KMS-11 (cell line): ENCODE data around the gene RNF40.
A peak's percentile ranks its signal among the peaks of the same experiment; 100 is the strongest.

Experiments used
- H2AFZ ChIP-seq: fragments of 200-600 bp; sonication (generic); 2 replicates; pipeline ENCODE4 v1.6.1; 2016; ENCODE audit warnings: antibody characterized with exemption, mixed run types, low read depth
- H3K27ac ChIP-seq: fragments of 200-600 bp; sonication (generic); 2 replicates; pipeline ENCODE4 v1.6.1; 2016; ENCODE audit warnings: mild to moderate bottlenecking, mixed run types
- H3K27me3 ChIP-seq: fragments of 200-600 bp; sonication (generic); 2 replicates; pipeline ENCODE4 v1.6.1; 2017; ENCODE audit warnings: mild to moderate bottlenecking, low read depth, mixed run types, moderate library complexity; ENCODE audit not compliant: insufficient read depth
- H3K36me3 ChIP-seq: fragments of 200-600 bp; sonication (generic); 2 replicates; pipeline ENCODE4 v1.6.1; 2017; ENCODE audit warnings: mild to moderate bottlenecking, mixed run types; ENCODE audit not compliant: insufficient read depth
- H3K4me1 ChIP-seq: fragments of 200-600 bp; sonication (generic); 2 replicates; pipeline ENCODE4 v1.6.1; 2016; ENCODE audit warnings: mild to moderate bottlenecking, low read depth, mixed run types; ENCODE audit not compliant: poor library complexity, severe bottlenecking
- H3K4me2 ChIP-seq: fragments of 200-600 bp; sonication (generic); 2 replicates; pipeline ENCODE4 v1.7.0; 2016; ENCODE audit warnings: mild to moderate bottlenecking, mixed run types
- H3K4me3 ChIP-seq: fragments of 200-600 bp; sonication (generic); IDR thresholded peaks from 2 replicates; pipeline ENCODE4 v1.6.1; 2017; ENCODE audit warnings: low read depth, low read length, mixed read lengths; ENCODE audit not compliant: insufficient read depth
- H3K79me2 ChIP-seq: fragments of 200-600 bp; sonication (generic); 2 replicates; pipeline ENCODE4 v1.6.1; 2016; ENCODE audit warnings: low read depth, mixed run types; ENCODE audit not compliant: insufficient read depth
- H3K9ac ChIP-seq: fragments of 200-600 bp; sonication (generic); 2 replicates; pipeline ENCODE4 v1.6.1; 2016; ENCODE audit warnings: mild to moderate bottlenecking, mixed run types
- H4K20me1 ChIP-seq: fragments of 200-600 bp; sonication (generic); 2 replicates; pipeline ENCODE4 v1.6.1; 2016; ENCODE audit warnings: mild to moderate bottlenecking, mixed run types; ENCODE audit not compliant: insufficient read depth
- TF ChIP-seq, protein P1 (sequence below): fragments of 200-600 bp; sonication (generic); conservative IDR thresholded peaks from 2 replicates; pipeline ENCODE4 v1.6.1; 2017; ENCODE audit warnings: low read depth, mild to moderate bottlenecking, antibody characterized with exemption, low read length, moderate library complexity, mixed read lengths

Gene RNF40

GRCh38 chr16:30758988-30759491 is 3.1 kb upstream of the RNF40 start:
- H3K9ac ChIP-seq: no peak overlapping the region
- no peaks in the 10 kb centered on the region for H3K27me3 ChIP-seq
- H4K20me1 ChIP-seq: no peaks in the 10 kb centered on the region
- no peak overlapping the region for H3K4me3 ChIP-seq
- TF ChIP-seq, protein P1, sequence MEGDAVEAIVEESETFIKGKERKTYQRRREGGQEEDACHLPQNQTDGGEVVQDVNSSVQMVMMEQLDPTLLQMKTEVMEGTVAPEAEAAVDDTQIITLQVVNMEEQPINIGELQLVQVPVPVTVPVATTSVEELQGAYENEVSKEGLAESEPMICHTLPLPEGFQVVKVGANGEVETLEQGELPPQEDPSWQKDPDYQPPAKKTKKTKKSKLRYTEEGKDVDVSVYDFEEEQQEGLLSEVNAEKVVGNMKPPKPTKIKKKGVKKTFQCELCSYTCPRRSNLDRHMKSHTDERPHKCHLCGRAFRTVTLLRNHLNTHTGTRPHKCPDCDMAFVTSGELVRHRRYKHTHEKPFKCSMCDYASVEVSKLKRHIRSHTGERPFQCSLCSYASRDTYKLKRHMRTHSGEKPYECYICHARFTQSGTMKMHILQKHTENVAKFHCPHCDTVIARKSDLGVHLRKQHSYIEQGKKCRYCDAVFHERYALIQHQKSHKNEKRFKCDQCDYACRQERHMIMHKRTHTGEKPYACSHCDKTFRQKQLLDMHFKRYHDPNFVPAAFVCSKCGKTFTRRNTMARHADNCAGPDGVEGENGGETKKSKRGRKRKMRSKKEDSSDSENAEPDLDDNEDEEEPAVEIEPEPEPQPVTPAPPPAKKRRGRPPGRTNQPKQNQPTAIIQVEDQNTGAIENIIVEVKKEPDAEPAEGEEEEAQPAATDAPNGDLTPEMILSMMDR: no peak
- H3K36me3 ChIP-seq: peaks cover 6% of the 10 kb centered on the region; the same call in 1 of the 2 replicates
- peaks cover 21% of the 10 kb centered on the region for H3K4me1 ChIP-seq
- H3K4me2 ChIP-seq: no peak overlapping the region
- H2AFZ ChIP-seq: no peak overlapping the region
- H3K27ac ChIP-seq: no peak overlapping the region
- peaks cover 19% of the 10 kb centered on the region for H3K79me2 ChIP-seq

- H2AFZ ChIP-seq: no peak overlapping the region
- no peaks in the 10 kb centered on the region for H4K20me1 ChIP-seq
- no peak overlapping the region for H3K9ac ChIP-seq
- H3K4me3 ChIP-seq: no peak overlapping the region
- peaks cover 8% of the 10 kb centered on the region; the same call in 1 of the 2 replicates for H3K36me3 ChIP-seq
- peaks cover 19% of the 10 kb centered on the region for H3K79me2 ChIP-seq
- TF ChIP-seq, protein P1: no peak
- no peak overlapping the region for H3K27ac ChIP-seq
- H3K4me2 ChIP-seq: no peak overlapping the region; the same call in 1 of the 2 replicates
- peaks cover 21% of the 10 kb centered on the region for H3K4me1 ChIP-seq
- H3K27me3 ChIP-seq: no peaks in the 10 kb centered on the region
Measured at GRCh38 chr16:30760001-30760559, 2.0 kb upstream of the RNF40 start.

- H2AFZ ChIP-seq: peak overlapping the region; percentile 94
- H3K4me1 ChIP-seq: peaks cover 21% of the 10 kb centered on the region
Measured at GRCh38 chr16:30760577-30761426, 1.3 kb upstream of the RNF40 start.

DNA sequence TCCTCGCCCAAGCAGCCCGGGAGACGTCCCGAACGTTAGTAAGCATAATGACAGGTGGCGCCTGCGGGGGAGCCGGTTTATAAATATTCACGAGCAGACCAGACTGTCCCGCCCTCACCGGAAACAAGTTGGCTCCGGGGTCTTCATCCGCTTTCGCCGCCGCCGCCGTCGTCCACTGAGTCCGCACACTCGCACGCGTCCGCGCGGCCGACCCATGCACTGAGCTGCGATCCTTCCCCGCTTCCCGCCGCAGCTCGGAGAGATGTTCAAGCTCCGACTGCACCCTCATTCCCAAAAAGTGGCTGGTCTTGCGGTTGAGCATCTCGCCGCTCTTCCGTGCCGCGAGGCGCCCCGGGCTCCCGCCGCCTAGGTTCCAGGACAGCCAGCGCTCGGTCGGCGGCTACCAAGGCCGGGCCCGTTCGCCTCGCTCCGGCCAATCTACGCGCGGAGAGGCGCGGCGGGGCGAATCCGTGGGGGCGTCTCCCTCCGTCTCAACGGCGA is 645 bp upstream of the RNF40 start:
- peak overlapping the region; percentile 97 for H3K4me2 ChIP-seq
- H3K4me3 ChIP-seq: no peak overlapping the region
- peak overlapping the region; percentile 54; the same call in 1 of the 2 replicates for H3K9ac ChIP-seq
- peaks cover 19% of the 10 kb centered on the region for H3K79me2 ChIP-seq
- H4K20me1 ChIP-seq: no peaks in the 10 kb centered on the region
- peak overlapping the region; percentile 94 for H2AFZ ChIP-seq
- H3K36me3 ChIP-seq: peaks cover 11% of the 10 kb centered on the region; the same call in 1 of the 2 replicates
- TF ChIP-seq, protein P1: no peak
- H3K4me1 ChIP-seq: peaks cover 21% of the 10 kb centered on the region
- H3K27ac ChIP-seq: peak overlapping the region; percentile 15; the same call in 1 of the 2 replicates
- H3K27me3 ChIP-seq: no peaks in the 10 kb centered on the region

More at GRCh38 chr16:30760577-30761426, 1.3 kb upstream of the RNF40 start:
- Histone ChIP-seq H3K27me3 (no peaks in the 10 kb centered on the region), H3K36me3 (peaks cover 11% of the 10 kb centered on the region; the same call in 1 of the 2 replicates), H3K9ac (peak overlapping the region; percentile 54; the same call in 1 of the 2 replicates), H3K79me2 (peaks cover 19% of the 10 kb centered on the region), H4K20me1 (no peaks in the 10 kb centered on the region), H3K4me3 (no peak overlapping the region), H3K27ac (no peak overlapping the region), H3K4me2 (peak overlapping the region; percentile 97)
- TF ChIP-seq, protein P1: no peak
